Astrocyte (in vitro differentiated cells and primary cell): ENCODE results near the gene NPS.

Source experiments
- EZH2 ChIP-seq: IDR thresholded peaks from 2 replicates; pipeline ENCODE4 v1.6.1; 2012; ENCODE audit warnings: mild to moderate bottlenecking, low read length, inconsistent platforms; ENCODE audit not compliant: insufficient read depth
- TF ChIP-seq, protein P1 (sequence below): IDR thresholded peaks from 2 replicates; pipeline ENCODE4 v1.5.1; 2011; ENCODE audit warnings: low read depth, mild to moderate bottlenecking, inconsistent platforms, low read length, moderate library complexity; ENCODE audit not compliant: insufficient read depth

DNA sequence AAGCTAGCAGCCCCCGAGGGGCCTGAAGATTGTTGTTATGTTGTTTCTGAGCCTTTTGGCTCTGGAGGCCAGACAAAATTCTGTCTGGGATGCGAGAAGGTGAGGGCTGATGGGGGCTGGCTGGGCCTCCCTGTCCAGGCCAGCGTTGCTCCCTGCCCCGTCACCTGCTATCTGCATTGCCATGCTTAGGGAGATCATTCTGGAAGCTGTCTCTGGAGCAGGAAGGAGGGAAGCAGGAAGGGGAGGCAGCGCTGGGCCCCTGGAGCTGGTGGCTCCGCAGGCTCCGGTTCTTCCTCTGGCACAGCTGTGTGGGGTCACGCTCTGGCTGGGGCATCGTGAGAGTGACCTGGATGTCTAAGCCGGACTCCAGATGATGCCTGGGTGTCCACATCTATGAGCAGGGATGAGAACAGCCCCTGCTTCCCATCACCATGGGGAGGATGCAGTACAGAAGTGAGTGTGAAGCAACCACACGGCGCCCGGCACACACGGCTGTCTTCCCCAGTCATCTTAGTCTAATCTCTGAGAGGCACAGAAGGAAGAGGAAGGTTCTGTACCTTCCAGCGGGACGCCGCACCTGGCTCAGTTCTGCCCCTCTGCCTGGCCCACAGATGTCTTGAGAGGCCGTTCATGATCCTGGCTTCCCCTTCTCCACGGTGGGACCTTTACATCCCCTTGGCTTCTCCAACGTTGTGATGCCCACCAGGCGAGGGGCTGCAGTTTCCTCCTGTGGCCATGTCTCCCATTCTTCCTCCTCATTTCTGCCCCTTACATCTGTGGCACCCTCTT, 11.9 kb upstream of the NPS start:
- TF ChIP-seq, protein P1, sequence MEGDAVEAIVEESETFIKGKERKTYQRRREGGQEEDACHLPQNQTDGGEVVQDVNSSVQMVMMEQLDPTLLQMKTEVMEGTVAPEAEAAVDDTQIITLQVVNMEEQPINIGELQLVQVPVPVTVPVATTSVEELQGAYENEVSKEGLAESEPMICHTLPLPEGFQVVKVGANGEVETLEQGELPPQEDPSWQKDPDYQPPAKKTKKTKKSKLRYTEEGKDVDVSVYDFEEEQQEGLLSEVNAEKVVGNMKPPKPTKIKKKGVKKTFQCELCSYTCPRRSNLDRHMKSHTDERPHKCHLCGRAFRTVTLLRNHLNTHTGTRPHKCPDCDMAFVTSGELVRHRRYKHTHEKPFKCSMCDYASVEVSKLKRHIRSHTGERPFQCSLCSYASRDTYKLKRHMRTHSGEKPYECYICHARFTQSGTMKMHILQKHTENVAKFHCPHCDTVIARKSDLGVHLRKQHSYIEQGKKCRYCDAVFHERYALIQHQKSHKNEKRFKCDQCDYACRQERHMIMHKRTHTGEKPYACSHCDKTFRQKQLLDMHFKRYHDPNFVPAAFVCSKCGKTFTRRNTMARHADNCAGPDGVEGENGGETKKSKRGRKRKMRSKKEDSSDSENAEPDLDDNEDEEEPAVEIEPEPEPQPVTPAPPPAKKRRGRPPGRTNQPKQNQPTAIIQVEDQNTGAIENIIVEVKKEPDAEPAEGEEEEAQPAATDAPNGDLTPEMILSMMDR = no peak
- no peak for TF ChIP-seq EZH2
